GM12891 (cell line): ENCODE results near the gene ACSS3.

Experiments
- POLR2AphosphoS5 ChIP-seq: IDR thresholded peaks from 2 replicates; pipeline ENCODE4 v1.6.1; 2011; ENCODE audit warnings: low read depth, low read length, control low read depth
- SPI1 ChIP-seq: IDR thresholded peaks from 2 replicates; pipeline ENCODE4 v1.6.1; 2011; ENCODE audit warnings: low read depth, low read length, control low read depth

- TF ChIP-seq SPI1 (no peak), POLR2AphosphoS5 (no peak)
Observed at GRCh38 chr12:81088221-81088620, 10.3 kb downstream of the ACSS3 start.
